Measurements from ENCODE around the gene ADGRF5.

Gene ADGRF5

DNA sequence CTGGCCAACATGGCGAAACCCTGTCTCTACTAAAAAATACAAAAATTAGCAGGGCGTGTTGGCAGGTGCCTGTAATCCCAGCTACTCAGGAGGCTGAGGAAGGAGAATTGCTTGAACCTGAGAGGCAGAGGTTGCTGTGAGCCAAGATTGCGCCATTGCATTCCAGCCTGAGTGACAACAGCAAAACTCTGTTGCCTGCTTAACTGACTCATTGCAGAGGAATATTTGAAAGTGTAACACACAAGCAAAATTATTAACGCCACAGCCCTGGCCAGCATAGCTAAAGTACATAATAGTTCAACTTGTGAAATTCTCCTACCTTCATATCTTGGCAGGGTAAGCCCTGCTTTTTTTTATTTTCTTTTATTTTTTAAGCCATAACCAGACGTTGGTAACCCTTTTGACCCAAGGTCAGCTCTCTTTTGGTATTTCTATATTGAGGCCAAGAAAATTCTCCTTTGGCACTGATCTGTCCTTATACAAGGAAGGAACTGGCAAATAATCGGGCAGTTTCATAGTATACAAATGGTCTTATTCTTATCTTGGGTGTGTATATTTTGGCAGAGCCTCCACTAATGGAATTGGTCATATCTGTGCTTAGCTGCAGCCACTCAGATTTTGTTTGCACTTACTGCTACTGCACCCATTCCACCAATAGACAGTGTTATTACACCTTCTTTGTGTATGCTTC, 4.0 kb upstream of the ADGRF5 start:
- no peak overlapping the region for H3K27ac ChIP-seq (ENCODE audit: low read depth, low read length)
- H3K4me2 ChIP-seq (ENCODE audit: low read length): no peak overlapping the region
- no peaks in the 10 kb centered on the region for H3K27me3 ChIP-seq (ENCODE audit: control insufficient read depth, low read length)
- no peaks in the 10 kb centered on the region for H3K9me2 ChIP-seq (replicated peaks; ENCODE audit: control insufficient read depth, low read length)
- no peak for TF ChIP-seq CTCF (IDR thresholded peaks at IDR 0.05; ENCODE audit: low read depth, low read length, poor library complexity, severe bottlenecking)
- TF ChIP-seq EZH2phosphoT487 (IDR thresholded peaks at IDR 0.05; ENCODE audit: borderline replicate concordance, low read length): no peak
- no peaks in the 10 kb centered on the region for H3K4me1 ChIP-seq (ENCODE audit: control insufficient read depth, low read length)
- no peaks in the 10 kb centered on the region for H3K36me3 ChIP-seq (ENCODE audit: control insufficient read depth, low read length)
- no peaks in the 10 kb centered on the region for H3K79me2 ChIP-seq (ENCODE audit: control insufficient read depth, low read length)
- no peaks in the 10 kb centered on the region for H3F3A ChIP-seq (ENCODE audit: control insufficient read depth, insufficient read depth)
- no peaks in the 10 kb centered on the region for H3K9me3 ChIP-seq (ENCODE audit: control insufficient read depth, insufficient read depth, low read length)
- H4K20me1 ChIP-seq (ENCODE audit: control insufficient read depth, insufficient read depth, low read depth, low read length): no peaks in the 10 kb centered on the region
- H3K4me3 ChIP-seq (ENCODE audit: low read length): no peak overlapping the region

DNA sequence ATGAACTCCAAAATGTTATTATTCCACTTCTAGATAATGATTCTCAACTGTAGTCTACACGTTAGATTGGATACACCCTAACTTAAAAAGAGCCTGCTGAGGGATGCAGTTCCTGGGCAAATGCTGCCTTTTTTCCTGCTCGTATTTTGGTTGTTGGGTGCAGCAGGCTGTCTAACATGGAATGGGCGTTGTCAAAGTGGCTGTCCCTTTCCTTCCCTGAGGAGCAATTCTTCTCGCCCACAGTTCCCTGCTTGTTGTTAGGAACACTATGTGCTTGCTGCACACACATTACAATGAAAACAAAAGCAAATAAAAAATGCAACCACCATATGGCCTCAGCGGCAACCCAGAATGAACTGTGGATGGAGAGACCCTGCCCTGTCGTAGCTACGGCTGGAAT, 1.7 kb upstream of the ADGRF5 start:
- no peaks in the 10 kb centered on the region for H3K9me3 ChIP-seq (ENCODE audit: control insufficient read depth, insufficient read depth, low read length)
- H3K27me3 ChIP-seq (ENCODE audit: control insufficient read depth, low read length): no peaks in the 10 kb centered on the region
- H4K20me1 ChIP-seq (ENCODE audit: control insufficient read depth, insufficient read depth, low read depth, low read length): no peaks in the 10 kb centered on the region
- TF ChIP-seq EZH2phosphoT487 (IDR thresholded peaks at IDR 0.05; ENCODE audit: borderline replicate concordance, low read length) (no peak), CTCF (IDR thresholded peaks at IDR 0.05; ENCODE audit: low read depth, low read length, poor library complexity, severe bottlenecking) (no peak)
- H3K27ac ChIP-seq (ENCODE audit: low read depth, low read length): no peak overlapping the region
- no peaks in the 10 kb centered on the region for H3F3A ChIP-seq (ENCODE audit: control insufficient read depth, insufficient read depth)
- H3K4me3 ChIP-seq (ENCODE audit: low read length): no peak overlapping the region
- no peaks in the 10 kb centered on the region for H3K4me1 ChIP-seq (ENCODE audit: control insufficient read depth, low read length)
- H3K9me2 ChIP-seq (replicated peaks; ENCODE audit: control insufficient read depth, low read length): no peaks in the 10 kb centered on the region
- no peaks in the 10 kb centered on the region for H3K36me3 ChIP-seq (ENCODE audit: control insufficient read depth, low read length)
- no peaks in the 10 kb centered on the region for H3K79me2 ChIP-seq (ENCODE audit: control insufficient read depth, low read length)
- no peak overlapping the region for H3K4me2 ChIP-seq (ENCODE audit: low read length)

GRCh38 chr6:46921059-46921458, 679 bp downstream of the ADGRF5 start:
- Histone ChIP-seq H4K20me1 (ENCODE audit: control insufficient read depth, insufficient read depth, low read depth, low read length) (no peaks in the 10 kb centered on the region), H3K27me3 (ENCODE audit: control insufficient read depth, low read length) (no peaks in the 10 kb centered on the region), H3K4me1 (ENCODE audit: control insufficient read depth, low read length) (no peaks in the 10 kb centered on the region), H3K9me3 (ENCODE audit: control insufficient read depth, insufficient read depth, low read length) (no peaks in the 10 kb centered on the region), H3K27ac (ENCODE audit: low read depth, low read length) (no peak overlapping the region), H3F3A (ENCODE audit: control insufficient read depth, insufficient read depth) (no peaks in the 10 kb centered on the region), H3K4me3 (ENCODE audit: low read length) (no peak overlapping the region), H3K36me3 (ENCODE audit: control insufficient read depth, low read length) (no peaks in the 10 kb centered on the region), H3K79me2 (ENCODE audit: control insufficient read depth, low read length) (no peaks in the 10 kb centered on the region), H3K9me2 (replicated peaks; ENCODE audit: control insufficient read depth, low read length) (no peaks in the 10 kb centered on the region), H3K4me2 (ENCODE audit: low read length) (no peak overlapping the region)
- no peak for TF ChIP-seq EZH2phosphoT487 (IDR thresholded peaks at IDR 0.05; ENCODE audit: borderline replicate concordance, low read length)
- no peak for TF ChIP-seq CTCF (IDR thresholded peaks at IDR 0.05; ENCODE audit: low read depth, low read length, poor library complexity, severe bottlenecking)
